Natural killer cell (primary cell): ENCODE results near the gene AURKB. TPM values are rescaled to one million over a fixed set of nuclear protein-coding genes. Genes with fewer than 3 reads are reported as not detected.

Experiments used
- ATAC-seq, 3 donors: fragments of 150-1000 bp in 2 of 3; fragments of 200-7000 bp in 1 of 3; cut with Tn5 transposase; 1 replicate in 1 of 3; 2 replicates in 2 of 3; pipeline ENCODE4 v1.10.0; 2021; ENCODE audit warnings: mild to moderate bottlenecking in 2 of 3, moderate library complexity in 2 of 3
- DNase-seq, 2 donors: peaks; one replicate each; pipeline versions ENCODE4 v3.0.0 to v3.0.0-alpha.2; 2013 to 2021; ENCODE audit warnings: mixed read lengths in 1 of 2
- H3K27ac ChIP-seq: one replicate; pipeline ENCODE4 v1.5.1; 2013; ENCODE audit warnings: mild to moderate bottlenecking, low read length
- H3K27me3 ChIP-seq: one replicate; pipeline ENCODE4 v1.6.1; 2013; ENCODE audit warnings: low read length; ENCODE audit not compliant: control insufficient read depth, insufficient read depth
- H3K36me3 ChIP-seq: one replicate; pipeline ENCODE4 v1.6.1; 2013; ENCODE audit warnings: low read length; ENCODE audit not compliant: control insufficient read depth, insufficient read depth
- H3K4me1 ChIP-seq: one replicate; pipeline ENCODE4 v1.6.1; 2013; ENCODE audit warnings: low read length; ENCODE audit not compliant: control insufficient read depth, insufficient read depth
- H3K4me3 ChIP-seq: one replicate; pipeline ENCODE4 v1.5.1; 2013; ENCODE audit warnings: low read length
- H3K9me3 ChIP-seq: one replicate; pipeline ENCODE4 v1.6.1; 2013; ENCODE audit warnings: low read length; ENCODE audit not compliant: control insufficient read depth, insufficient read depth
- H3K27ac Mint-ChIP-seq, 2 donors: one replicate each; pipeline ENCODE4 v1.8.0; 2022; ENCODE audit warnings: mild to moderate bottlenecking in 2 of 2, mixed read lengths in 2 of 2, moderate library complexity in 1 of 2
- H3K27me3 Mint-ChIP-seq, 2 donors: one replicate each; pipeline ENCODE4 v1.8.0; 2022; ENCODE audit warnings: low read depth in 2 of 2, mixed read lengths in 2 of 2
- H3K36me3 Mint-ChIP-seq: one replicate; pipeline ENCODE4 v1.8.0; 2022; ENCODE audit warnings: mixed read lengths
- H3K4me1 Mint-ChIP-seq, 2 donors: one replicate each; pipeline ENCODE4 v1.8.0; 2022; ENCODE audit warnings: mixed read lengths in 2 of 2
- H3K4me3 Mint-ChIP-seq: one replicate; pipeline ENCODE4 v1.8.0; 2022; ENCODE audit warnings: mild to moderate bottlenecking, moderate library complexity, mixed read lengths
- H3K9me3 Mint-ChIP-seq, 2 donors: one replicate each; pipeline ENCODE4 v1.8.0; 2022; ENCODE audit warnings: mixed read lengths in 2 of 2
- CTCF ChIP-seq: fragments of 200-600 bp; IDR thresholded peaks from one replicate; pipeline ENCODE4 v1.8.0; 2022; ENCODE audit warnings: antibody characterized with exemption
- WGBS: methylation state at CpG from one replicate; pipeline ENCODE4 v1.1.7; 2013; ENCODE audit warnings: missing lambda C conversion rate; ENCODE audit not compliant: insufficient coverage; 5-methylcytosine and 5-hydroxymethylcytosine counted together
- intact Hi-C: fragments of 100-400 bp; cut with micrococcal nuclease; formaldehyde crosslinking; loops from one replicate; pipeline ENCODE4 v1.14.2; 2022
- total RNA-seq, 4 donors: library from RNA; stranded (reverse); fragments of 120-200 nt in 1 of 4; gene quantifications; one replicate each; pipeline versions ENCODE4 v1.2.3 to v1.2.4, GENCODE V29; 2013 to 2022

AURKB gene
- total RNA-seq, 3 donors from 2014 or later (not counting 1 experiment from before 2014, with no cell fraction given): 2.1 to 4.8 (median 4.1) TPM

- Mint-ChIP-seq H3K4me1 (peaks cover 38 to 53% of the 10 kb centered on the region in 2 donors), H3K27ac (no peak overlapping the region), H3K36me3 (no peaks in the 10 kb centered on the region), H3K4me3 (peak overlapping the region; percentile 67), H3K27me3 (no peaks in the 10 kb centered on the region), H3K9me3 (no peaks in the 10 kb centered on the region)
- H3K36me3 ChIP-seq: peaks cover 28% of the 10 kb centered on the region
- no peak for ATAC-seq
- peaks cover 85% of the 10 kb centered on the region for H3K4me1 ChIP-seq
- intact Hi-C loops: loop anchor here (2.0 to 10.0 kb wide), 2 partner anchors 14 to 796 kb away; no protein-coding TSS in a partner anchor
- 38% methylated on average over 2 of the region's 3 CpGs for WGBS
- TF ChIP-seq CTCF: peak; percentile 12
- no peaks in the 10 kb centered on the region for H3K27me3 ChIP-seq
- H3K27ac ChIP-seq: peak overlapping the region; percentile 33
- peak in 1 of 2 donors; percentile 31 for DNase-seq
- H3K9me3 ChIP-seq: no peaks in the 10 kb centered on the region
- no peak overlapping the region for H3K4me3 ChIP-seq
Measured at GRCh38 chr17:8159032-8159400, 51.4 kb downstream of the AURKB start.

- Mint-ChIP-seq H3K27me3 (no peaks in the 10 kb centered on the region), H3K4me1 (peaks cover 38 to 47% of the 10 kb centered on the region in 2 donors), H3K36me3 (no peaks in the 10 kb centered on the region), H3K4me3 (peak overlapping the region; percentile 67), H3K9me3 (no peaks in the 10 kb centered on the region), H3K27ac (no peak overlapping the region)
- peak; percentile 87 to 92 for DNase-seq
- H3K4me1 ChIP-seq: peaks cover 85% of the 10 kb centered on the region
- no peaks in the 10 kb centered on the region for H3K9me3 ChIP-seq
- peaks cover 28% of the 10 kb centered on the region for H3K36me3 ChIP-seq
- no peaks in the 10 kb centered on the region for H3K27me3 ChIP-seq
- H3K4me3 ChIP-seq: no peak overlapping the region
- ATAC-seq: peak; percentile 14 to 43 (median 28)
- TF ChIP-seq CTCF: peak; percentile 92
- whole genome bisulfite sequencing: 53% methylated on average over 19 of the region's 20 CpGs
- intact Hi-C loops: loop anchor here (1.0 to 10.0 kb wide), 4 partner anchors 14 to 796 kb away; no protein-coding TSS in a partner anchor
- peak overlapping the region; percentile 80 for H3K27ac ChIP-seq
Measured at GRCh38 chr17:8158267-8159031, 51.9 kb downstream of the AURKB start.

- Mint-ChIP-seq H3K27ac (no peak overlapping the region), H3K4me3 (no peak overlapping the region), H3K4me1 (peaks cover 33 to 54% of the 10 kb centered on the region in 2 donors), H3K9me3 (no peaks in the 10 kb centered on the region), H3K36me3 (no peaks in the 10 kb centered on the region), H3K27me3 (no peaks in the 10 kb centered on the region)
- no peaks in the 10 kb centered on the region for H3K27me3 ChIP-seq
- peak overlapping the region; percentile 100 for H3K27ac ChIP-seq
- H3K36me3 ChIP-seq: peaks cover 24% of the 10 kb centered on the region
- intact Hi-C loops: loop anchor here (1.0 to 10.0 kb wide), 4 partner anchors 17 to 798 kb away; partner anchors contain the start of genes CTC1 and PFAS
- peak overlapping the region; percentile 47 for H3K4me3 ChIP-seq
- ATAC-seq (peak; percentile 65 to 92 (median 76)), DNase-seq (peak; percentile 100)
- peaks cover 90% of the 10 kb centered on the region for H3K4me1 ChIP-seq
- WGBS: under 1% methylated on average over 59 of the region's 59 CpGs
- no peak for TF ChIP-seq CTCF
- no peaks in the 10 kb centered on the region for H3K9me3 ChIP-seq
Measured at GRCh38 chr17:8156246-8156992, 54.0 kb downstream of the AURKB start.
